ENCODE results near the gene NEGR1.

The NEGR1 gene

DNA sequence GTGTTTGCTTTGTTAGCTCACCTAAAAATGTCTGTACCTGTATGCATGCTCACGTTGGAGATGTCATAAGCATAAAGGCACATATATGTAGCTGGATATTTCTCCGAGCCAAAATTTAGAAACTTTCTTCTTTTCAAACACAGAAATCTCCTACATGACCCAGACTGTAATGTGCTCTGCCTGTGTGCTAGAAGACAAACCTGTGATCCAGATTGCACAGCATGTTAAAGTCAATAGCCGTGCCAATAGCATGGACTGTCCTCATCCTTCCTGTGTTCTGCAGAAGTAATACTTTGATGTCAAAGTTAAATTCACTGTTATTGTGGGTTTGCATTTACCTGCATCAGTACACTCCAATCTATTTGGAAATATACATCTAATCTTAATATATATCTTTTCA is 855.3 kb downstream of the NEGR1 start:
- no peak for FAIRE-seq

DNA sequence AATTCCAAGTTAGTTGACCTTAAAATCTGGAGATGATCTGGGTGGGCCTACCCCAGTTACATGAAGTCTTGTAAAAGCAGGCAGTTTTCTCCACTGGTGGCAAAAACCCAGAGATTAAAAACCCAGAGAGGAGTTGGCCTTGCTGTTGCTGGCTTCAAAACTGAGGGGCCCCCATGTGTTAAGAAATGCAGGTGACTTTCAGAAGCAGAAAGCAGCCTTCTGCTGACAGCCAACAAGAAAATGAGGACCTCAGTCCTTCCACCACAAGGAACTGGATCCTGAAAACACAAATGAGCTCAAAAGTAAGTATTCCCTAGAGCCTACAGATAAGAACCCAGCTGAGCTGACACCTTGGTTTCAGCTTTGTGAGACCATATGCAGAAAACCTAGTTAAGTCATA is 857.8 kb downstream of the NEGR1 start:
- no peak for FAIRE-seq

GRCh38 chr1:71422221-71422620 is 860.1 kb downstream of the NEGR1 start:
- no peak for FAIRE-seq

DNA sequence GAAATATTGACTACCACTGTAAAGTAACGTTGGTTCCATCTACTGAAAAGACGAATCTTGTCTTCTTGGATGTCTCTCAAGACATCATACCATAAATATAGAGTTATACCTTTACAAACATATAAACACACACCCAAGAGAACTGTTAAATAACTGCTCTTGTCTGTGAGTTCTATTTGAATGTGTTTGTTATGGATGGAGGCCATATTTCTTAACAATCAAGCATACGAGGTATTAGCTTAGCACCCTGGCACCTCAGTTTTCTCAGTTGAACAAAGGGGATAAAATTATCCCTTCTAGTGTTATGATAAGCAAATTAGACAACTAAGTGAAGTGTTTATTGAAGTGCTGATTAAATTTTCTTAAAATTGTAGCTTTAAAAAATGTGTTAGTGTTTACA is 864.9 kb downstream of the NEGR1 start:
- no peak for FAIRE-seq

DNA sequence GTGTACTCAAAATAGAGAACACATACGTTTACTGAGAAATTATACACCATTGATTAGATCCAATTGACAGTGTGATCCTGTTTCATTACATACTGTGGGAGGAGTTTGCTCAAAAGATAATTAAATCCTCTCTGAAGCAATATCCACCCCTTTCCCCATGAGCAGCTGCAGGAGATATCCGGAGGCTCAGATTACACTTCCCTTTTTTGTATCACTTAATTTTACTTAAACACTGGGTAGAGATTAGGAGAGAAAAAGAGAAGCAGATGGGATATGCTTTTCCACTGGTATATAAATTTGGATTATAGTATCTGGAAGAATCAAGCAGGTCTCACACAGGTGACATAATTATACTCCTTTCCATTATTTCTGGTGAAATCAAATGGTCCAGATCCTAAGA is 868.2 kb downstream of the NEGR1 start:
- FAIRE-seq: no peak

- no peak for FAIRE-seq
Observed at GRCh38 chr1:71413441-71414175, 868.7 kb downstream of the NEGR1 start.

- FAIRE-seq: no peak
Observed at GRCh38 chr1:71400050-71400449, 882.3 kb downstream of the NEGR1 start.

GRCh38 chr1:71399594-71399993 is 882.7 kb downstream of the NEGR1 start:
- FAIRE-seq: no peak

DNA sequence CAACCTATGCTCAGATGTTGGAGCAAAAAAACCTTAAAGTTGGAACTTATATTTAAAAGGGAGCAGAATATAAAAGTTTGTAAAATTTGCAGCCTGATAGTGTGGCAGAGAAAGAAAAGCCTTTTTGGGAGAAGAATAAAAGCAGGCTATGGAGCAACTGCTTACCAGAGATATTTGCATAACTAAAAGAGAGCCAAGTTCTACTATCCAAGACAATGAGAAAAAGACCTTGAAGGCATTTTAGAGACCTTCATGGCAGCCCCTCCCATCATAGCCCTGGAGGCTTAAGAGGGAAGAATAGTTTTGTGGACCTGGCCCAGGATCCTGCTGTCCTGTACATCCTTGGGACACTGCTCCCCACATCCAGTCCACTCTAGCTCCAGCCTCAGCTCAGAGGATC is 889.0 kb downstream of the NEGR1 start:
- no peak for FAIRE-seq

DNA sequence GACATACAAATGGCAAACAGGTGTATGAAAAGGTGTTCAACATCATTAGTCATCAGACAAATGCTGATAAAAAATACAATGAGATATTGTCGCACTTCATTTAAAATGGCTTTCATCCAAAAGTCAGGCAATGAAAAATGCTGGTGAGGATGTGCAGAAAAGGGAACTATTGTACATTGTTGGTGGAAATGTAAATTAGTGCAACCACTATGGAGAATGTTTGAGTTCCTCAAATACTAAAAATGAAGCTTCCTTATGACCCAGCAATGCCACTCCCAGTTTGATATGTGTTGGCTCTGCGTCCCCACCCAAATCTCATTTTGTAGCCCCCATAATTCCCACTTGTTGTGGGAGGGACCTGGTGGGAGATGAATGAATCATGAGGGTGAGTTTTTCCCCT is 891.8 kb downstream of the NEGR1 start:
- FAIRE-seq: no peak

DNA sequence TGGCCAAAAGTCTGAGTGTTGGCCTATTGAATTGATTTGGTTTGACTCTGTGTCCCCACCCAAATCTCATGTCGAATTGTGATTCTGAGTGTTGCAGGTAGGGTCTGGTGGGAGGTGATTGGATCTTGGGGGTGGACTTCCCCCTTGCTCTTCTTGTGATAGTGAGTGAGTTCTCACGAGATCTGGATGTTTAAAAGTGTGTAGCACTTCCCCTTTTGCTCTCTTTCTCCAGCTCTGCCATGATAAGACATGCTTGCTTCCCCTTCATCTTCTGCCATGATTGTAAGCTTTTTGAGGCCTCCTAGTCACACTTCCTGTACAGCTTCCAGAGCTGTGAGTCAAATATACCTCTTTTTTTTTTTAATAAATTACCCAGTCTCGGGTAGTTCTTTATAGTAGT is 904.5 kb downstream of the NEGR1 start:
- FAIRE-seq: no peak

- FAIRE-seq: no peak
Observed at GRCh38 chr1:71372496-71372895, 909.8 kb downstream of the NEGR1 start.

DNA sequence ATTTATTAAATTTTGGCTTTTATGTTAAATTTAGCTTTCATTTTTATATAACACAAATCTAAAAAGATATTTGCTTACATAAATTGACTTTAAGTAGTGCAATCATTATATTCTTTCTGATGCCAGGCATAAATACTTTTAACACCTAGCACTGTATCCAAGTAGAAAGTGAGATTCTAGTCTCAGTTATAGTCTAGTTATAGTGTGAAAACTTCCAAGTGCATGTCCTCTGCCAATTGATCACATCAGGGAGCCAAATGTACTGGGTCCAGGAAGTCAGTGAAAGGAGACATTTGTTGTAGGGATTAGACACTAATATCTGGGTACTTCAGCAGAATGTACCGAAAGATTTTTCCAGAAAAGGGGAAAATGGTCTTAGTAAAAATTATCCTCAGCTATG is 910.8 kb downstream of the NEGR1 start:
- no peak for FAIRE-seq

DNA sequence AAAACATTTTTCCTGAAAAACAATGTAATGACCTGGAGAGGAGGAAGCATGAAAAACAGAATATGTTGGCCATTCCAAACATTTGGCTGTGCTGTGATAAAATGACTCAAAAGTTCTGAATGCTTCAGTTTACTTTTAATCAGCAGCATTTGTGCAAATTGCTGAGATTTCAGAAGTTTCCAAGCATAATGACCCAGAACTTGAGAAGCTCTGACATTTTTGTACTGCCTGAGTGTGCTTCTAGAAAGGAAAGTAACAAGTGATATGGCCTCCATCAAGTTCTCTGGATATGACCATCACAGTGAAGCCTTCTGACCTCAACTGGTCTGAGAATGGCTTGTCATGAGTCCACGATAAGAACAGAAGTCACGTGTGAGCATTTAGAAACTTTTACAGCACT is 918.1 kb downstream of the NEGR1 start:
- no peak for FAIRE-seq

DNA sequence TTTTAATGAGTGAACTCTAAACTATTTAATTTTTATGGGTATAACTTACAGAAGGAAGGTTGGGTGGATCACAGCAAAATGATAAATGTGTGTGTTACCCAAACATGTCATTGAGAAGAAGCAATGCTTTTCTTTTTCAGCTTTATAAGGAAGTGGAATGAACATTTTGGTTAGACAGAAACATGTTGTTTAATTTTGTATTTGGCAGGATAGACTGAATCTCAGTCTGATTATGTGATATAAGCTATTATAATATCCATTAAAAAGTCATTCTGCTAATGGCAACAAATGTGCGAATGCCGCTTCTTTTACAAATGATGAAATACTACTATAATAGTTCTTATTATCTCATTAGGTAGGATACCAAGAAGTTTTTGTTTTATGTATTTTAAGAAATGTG is 919.6 kb downstream of the NEGR1 start:
- FAIRE-seq: no peak

GRCh38 chr1:71362076-71362475 is 920.3 kb downstream of the NEGR1 start:
- no peak for FAIRE-seq

DNA sequence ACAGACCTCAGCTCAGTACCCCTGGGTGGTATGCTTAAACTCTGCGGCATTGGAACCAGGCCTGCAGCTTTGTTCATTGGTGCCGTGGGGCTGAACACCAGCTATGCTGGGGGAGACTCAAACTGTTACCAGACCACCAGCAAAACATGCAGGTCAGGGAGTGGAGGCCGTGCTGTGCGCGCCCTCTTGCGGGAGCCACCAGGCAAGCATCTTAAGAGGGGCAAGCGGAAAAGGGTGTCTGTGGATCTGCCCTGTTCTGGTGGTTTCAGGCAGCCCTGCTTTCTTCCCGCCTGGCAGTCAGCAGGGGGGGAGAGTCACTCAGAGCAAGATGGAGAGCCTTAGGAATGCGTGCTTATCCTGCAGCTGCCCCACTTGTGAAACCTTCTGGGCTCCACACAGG is 924.6 kb downstream of the NEGR1 start:
- no peak for FAIRE-seq

DNA sequence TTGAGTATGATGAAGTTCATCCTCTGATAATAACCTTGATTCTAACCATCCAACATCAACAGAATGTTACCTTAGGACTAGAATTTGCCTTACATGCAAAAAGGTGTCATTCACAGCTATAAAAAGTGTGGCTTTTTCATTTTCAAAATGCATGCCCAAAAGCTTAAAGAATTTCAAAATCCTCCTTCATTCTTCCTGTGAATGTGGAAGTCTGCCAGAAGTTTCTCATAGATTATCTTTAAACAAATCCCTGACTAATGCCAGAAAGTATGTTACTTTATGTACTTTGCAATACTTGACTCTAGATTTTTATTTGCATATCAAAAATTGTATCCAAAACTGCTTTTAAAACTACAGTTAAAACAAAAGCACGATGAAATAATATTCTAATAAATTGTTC is 930.9 kb downstream of the NEGR1 start:
- no peak for FAIRE-seq

- FAIRE-seq: no peak
Observed at GRCh38 chr1:71350805-71351204, 931.5 kb downstream of the NEGR1 start.

GRCh38 chr1:71350330-71350729 is 932.0 kb downstream of the NEGR1 start:
- FAIRE-seq: no peak
